ENCODE data around the gene RAB11B.
"Not testable (repeated sequence)": the region's sequence is repeated elsewhere in the genome, so short reads cannot be mapped to it uniquely, and the experiment has no call there.

Gene RAB11B

DNA sequence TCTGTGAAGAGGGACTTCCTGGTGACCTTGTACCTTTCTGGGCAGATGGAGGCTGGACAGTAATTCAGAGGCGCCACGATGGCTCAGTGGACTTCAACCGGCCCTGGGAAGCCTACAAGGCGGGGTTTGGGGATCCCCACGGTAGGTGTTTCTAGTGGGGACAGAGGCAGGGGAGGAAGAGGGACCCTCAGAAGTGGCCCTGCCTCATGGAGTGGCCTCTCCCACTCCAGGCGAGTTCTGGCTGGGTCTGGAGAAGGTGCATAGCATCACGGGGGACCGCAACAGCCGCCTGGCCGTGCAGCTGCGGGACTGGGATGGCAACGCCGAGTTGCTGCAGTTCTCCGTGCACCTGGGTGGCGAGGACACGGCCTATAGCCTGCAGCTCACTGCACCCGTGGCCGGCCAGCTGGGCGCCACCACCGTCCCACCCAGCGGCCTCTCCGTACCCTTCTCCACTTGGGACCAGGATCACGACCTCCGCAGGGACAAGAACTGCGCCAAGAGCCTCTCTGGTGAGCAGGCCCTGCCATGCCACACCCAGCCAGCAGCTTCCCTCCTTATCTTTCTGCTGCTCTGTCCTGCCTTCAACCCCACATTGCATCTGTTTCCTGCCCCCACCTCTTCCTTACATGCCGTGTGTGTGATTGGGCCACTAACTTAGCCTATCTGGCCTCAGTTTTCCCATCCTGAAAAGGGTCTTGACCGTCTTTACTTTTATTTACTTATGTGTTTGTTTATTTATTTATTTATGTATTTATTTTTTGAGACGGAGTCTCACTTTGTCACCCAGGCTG is 19.0 kb upstream of the RAB11B start:
- no peak for DNase-seq

DNA sequence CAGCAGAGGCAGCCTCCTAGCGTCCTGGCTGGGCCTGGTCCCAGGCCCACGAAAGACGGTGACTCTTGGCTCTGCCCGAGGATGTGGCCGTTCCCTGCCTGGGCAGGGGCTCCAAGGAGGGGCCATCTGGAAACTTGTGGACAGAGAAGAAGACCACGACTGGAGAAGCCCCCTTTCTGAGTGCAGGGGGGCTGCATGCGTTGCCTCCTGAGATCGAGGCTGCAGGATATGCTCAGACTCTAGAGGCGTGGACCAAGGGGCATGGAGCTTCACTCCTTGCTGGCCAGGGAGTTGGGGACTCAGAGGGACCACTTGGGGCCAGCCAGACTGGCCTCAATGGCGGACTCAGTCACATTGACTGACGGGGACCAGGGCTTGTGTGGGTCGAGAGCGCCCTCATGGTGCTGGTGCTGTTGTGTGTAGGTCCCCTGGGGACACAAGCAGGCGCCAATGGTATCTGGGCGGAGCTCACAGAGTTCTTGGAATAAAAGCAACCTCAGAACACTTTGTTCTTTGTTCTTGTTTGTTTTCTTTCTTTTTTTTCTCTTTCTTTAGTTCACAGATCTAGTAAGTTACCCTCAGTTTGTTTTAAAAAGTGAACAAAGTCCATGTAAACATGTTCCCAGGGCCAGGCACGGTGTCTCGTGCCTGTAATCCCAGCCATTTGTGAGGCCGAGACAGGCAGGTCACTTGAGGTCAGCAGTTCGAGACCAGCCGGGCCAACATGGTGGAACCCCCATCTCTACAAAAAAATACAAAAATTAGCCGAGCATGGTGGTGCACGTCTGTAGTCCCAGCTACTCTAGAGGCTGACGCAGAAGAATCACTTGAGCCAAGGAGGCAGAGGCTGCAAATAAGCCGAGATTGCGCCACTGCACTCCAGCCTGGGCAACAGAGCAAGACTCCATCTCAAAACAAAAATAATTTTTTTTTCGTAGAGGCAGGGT is 16.0 kb upstream of the RAB11B start:
- DNase-seq: no peak

DNA sequence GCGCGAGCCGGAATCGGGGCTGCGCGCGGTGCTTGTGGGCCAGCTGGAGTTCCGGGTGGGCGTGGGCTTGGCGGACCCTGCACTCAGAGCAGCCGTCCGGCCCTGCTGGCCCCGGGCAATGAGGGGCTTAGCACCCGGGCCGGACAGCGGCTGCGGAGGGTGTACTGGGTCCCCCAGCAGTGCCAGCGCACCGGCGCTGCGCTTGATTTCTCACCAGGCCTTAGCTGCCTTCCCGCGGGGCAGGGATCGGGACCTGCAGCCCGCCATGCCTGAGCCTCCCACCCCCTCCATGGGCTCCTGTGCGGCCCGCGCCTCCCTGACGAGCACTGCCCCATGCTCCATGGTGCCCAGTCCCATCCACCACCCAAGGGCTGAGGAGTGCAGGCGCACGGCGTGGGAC is 14.4 kb upstream of the RAB11B start:
- not testable (repeated sequence) for DNase-seq

DNA sequence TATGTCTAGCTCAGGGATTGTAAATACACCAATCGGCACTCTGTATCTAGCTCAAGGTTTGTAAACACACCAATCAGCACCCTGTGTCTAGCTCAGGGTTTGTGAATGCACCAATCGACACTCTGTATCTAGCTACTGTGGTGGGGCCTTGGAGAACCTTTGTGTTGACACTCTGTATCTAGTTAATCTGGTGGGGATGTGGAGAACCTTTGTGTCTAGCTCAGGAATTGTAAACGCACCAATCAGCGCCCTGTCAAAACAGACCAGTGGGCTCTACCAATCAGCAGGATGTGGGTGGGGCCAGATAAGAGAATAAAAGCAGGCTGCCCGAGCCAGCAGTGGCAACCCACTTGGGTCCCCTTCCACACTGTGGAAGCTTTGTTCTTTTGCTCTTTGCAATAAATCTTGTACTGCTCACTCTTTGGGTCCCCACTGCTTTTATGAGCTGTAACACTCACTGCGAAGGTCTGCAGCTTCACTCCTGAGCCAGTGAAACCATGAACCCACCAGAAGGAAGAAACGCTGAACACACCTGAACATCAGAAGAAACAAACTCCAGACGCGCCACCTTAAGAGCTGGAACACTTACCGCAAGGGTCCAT is 13.7 kb upstream of the RAB11B start:
- DNase-seq: not testable (repeated sequence)

DNA sequence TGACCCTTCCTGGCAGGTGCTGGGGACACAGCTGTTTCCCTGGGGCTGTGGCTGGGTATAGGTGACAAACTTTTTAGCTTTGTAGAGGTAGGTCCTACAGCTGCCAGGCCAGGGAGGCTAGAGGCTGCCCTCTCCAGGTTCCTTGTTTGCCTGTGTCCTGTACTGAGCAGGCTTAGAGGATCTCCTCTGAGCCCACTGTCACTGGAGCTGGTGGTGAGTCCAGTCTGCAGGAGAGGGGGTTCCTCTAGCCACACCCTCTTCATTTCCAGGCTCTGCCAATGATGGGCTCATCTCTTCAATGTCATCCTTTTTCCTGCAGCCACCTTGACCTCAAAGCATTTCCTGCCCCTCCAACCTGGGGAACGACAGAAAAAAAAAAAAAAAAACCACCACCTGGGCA is 12.6 kb upstream of the RAB11B start:
- no peak for DNase-seq

DNA sequence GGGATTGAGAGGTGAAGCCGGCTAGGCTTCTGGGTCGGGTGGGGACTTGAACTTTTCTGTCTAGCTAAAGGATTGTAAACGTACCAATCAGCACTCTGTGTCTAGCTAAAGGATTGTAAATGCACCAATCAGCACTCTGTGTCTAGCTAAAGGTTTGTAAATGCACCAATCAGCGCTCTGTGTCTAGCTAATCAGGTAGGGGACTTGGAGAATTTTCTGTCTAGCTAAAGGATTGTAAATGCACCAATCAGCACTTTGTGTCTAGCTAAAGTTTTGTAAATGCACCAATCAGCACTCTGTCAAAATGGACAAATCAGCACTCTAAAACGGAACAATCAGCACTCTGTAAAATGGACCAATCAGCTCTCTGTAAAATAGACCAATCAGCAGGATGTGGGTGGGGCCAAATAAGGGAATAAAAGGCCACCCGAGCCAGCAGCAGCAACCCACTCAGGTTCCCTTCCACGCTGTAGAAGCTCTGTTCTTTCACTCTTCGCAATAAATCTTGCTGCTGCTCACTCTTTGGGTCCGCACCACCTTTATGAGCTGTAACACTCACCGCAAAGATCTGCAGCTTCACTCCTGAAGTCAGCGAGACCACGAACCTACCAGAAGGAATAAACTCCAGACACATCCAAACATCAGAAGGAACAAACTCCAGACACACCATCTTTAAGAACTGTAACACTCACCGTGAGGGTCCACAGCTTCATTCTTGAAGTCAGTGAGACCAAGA is 10.8 kb upstream of the RAB11B start:
- DNase-seq: not testable (repeated sequence)

DNA sequence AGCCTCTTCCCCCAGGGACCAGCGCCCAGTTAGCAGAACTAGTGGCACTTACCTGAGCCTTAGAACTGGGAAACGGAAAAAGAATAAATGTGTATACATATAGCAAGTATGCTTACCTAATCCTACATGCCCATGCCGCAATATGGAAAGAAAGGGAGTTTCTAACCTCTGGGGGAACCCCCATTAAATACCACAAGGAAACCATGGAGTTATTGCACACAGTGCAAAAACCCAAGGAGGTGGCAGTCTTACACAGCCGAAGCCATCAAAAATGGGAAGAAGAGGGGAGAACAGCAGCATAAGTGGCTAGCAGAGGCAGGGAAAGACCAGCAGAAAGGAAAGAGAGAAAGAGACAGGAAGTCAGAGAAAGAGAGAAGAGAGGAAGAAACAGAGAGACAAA is 5.6 kb upstream of the RAB11B start:
- not testable (repeated sequence) for DNase-seq

DNA sequence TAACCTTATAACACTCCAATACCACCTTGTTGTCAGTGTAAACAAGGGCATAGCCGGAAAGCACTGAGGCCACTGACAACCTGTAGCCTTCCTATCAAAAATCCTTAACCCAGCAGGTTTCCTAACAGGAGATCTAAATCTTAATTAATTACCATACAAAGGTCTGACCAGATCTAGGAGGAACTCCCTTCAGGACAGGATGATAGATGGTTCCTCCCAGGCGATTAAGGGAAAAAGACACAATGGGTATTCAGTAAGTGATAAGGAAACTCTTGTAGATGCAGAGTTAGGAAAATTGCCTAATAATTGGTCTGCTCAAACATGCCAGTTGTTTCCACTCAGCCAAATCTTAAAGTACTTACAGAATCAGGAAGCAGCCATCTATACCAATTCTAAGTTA is 5.1 kb upstream of the RAB11B start:
- not testable (repeated sequence) for DNase-seq

DNA sequence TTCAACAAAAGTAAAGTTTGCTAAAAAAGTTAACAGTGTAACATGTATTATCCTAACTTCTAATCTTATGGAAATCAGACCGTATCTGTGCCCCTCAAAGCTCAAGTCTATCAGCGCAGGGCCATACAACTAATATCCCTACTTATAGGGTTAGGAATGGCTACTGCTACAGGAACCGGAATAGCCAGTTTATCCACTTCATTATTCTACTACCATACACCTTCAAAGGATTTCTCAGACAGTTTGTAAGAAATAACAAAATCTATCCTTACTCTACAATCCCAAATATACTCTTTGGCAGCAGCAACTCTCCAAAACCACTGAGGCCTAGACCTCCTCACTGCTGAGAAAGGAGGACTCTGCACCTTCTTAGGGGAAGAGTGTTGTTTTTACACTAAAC is 4.6 kb upstream of the RAB11B start:
- not testable (repeated sequence) for DNase-seq

DNA sequence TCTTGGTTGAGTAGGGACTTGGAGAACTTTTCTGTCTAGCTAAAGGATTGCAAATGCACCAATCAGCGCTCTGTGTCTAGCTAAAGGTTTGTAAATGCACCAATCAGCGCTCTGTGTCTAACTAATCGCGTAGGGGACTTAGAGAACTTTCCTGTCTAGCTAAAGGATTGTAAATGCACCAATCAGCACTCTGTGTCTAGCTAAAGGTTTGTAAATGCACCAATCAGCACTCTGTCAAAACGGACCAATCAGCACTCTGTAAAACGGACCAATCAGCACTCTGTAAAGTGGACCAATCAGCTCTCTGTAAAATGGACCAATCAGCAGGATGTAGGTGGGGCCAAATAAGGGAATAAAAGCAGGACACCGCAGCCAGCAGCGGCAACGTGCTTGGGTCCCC is 3.7 kb upstream of the RAB11B start:
- DNase-seq: not testable (repeated sequence)

DNA sequence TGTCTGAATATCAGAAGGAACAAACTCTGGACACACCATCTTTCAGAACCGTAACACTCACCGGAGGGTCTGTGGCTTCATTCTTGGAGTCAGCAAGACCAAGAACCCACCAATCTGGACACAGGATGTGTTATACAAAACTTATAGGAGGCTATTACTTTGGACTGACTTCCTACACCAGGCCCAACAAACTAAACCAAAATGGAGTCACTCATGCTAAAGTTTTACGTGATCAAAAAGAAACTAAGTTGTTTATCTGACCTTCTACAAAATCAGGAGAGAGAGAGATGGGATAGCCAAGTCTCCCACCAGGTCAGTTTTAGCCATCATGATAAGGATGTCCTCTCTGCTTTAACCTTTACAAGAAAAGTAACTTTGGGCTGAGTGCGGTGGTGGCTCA is 3.2 kb upstream of the RAB11B start:
- DNase-seq: no peak

DNA sequence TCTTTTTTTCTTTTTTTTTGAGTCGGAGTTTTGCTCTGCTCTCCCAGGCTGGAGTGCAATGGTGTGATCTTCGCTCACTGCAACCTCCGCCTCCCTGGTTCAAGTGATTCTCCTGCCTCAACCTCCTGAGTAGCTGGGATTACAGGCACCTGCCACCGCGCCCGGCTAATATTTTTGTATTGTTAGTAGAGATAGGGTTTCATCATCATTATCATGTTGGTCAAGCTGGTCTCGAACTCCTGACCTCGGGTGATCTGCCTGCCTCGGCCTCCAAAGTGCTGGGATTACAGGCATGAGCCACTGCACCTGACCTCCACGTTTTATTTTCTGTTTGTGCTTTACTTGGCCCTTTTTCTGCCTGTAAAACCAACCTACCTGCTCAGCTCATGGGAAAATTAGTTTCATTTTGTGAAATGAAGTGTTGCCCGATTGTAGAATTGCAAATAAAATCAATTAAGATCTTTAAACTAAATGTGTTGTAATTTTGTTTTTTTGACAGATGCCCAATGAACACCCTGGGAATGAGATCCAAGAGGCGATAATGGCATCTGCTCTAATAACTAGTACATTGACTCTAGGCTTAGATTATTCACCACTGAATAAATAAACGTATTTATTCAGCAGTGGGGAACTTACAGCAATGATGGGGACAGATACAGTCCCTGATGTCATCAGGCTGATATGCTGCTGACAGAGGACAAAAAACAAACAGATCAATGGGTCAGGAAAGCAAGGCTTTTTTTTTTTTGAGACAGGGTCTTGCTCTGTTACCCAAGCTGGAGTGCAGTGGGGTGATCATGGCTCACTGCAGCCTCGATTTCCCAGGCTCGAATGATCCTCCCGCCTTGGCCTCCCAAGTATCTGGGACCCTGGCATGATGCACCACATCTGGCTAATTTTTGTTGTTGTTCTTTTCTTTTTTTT is 2.2 kb upstream of the RAB11B start:
- no peak for DNase-seq

DNA sequence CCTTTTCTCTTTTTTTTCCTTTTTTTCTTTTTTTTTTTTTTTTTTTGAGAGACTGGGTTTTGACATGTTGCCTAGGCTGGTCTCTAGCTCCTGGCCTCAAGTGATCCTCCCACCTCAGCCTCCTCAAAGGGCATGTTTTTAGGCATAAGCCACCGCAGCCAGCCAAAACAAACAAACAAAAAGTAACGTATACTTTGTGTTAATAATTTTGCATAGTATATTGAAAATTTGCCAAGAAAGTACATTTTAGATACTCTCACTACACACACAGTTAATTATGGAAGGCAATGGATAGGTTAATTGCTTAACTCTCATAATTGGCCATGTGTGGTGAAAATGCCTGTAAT is 1.6 kb upstream of the RAB11B start:
- DNase-seq: no peak

DNA sequence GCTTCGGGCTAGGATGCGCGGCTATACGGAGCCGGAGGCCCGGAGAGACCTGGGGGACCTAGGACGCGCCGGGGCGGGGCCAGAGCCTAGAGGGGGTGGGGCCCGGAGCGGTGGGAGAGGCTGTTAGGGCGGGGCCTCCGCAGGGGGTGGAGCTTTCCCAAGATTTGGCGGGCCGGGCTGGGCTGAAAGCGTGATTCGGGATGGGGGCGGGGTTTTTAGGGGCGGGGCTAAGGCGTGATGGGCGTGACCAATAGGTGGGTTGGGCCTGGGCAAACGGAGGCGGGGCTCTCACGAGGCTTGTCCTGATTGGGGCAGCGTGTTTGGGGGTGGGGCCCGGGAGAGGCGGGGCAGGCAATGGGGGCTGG is 439 bp downstream of the RAB11B start:
- DNase-seq: peak; percentile 69

DNA sequence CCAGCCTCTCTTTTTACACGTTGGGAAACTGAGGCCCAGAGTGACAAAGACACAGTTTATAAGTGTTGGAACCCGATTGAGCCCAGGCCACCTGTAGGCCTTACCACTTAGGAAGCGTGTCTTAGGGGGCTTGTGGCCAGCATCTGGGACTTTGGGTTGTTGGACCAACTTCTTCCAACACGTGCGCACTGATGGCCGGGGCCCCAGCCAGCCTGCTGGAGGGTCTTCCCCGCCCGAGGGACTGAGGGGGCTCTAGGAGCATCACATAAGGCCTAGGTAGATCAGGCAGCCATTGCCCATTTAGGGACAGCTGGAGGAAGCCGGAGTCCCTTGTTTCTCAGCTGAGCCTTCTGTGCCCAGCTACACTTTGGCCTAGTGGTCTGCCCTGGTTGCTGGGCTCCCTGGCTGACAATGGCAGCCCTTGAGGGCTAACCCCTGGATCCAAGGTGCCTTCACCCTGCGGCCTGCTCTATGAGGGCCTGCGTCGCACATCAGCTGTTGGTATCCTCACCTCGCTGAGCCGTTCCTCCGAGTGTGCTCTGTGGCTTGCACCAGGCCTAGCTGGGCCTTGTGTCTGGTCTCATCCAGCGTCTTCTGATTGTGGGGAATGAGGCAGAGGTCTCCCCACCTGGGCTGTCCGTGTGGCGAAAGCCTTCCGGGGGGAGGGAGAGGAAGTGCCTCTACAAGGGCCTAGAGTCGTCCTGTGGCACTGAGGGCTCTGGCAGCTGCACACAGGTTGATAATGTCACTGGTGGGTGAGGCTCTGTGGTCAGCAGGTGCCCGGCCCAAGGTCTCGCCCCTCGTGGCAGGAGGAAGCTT is 1.2 kb downstream of the RAB11B start:
- DNase-seq: no peak

DNA sequence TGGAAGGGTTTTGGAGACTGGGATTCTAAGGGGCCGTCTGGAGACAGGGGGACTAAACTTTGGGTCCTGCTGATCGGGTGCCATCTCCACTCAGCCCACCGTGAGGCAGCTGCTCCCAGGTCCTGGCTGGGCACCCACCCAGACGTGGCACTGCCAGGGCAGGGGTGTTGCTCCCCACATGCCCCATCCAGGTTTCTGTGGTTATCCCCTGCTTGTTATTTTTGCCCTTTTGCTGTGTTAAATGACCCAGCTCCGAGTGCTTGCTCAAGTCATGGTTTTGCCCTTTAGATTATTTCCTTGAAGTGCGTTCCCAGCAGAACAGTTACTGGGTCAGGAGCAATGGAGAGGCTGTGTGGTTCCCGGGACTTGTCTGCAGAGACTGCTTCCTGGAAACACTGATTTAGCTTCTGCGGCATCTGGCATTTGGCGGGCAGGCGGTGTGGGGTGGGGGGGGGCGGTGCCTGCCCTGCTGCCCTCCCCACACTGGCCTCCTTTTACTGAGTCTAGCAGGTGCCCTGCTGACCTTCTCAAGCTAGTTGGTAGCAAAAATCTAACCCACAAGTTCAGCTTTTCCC is 1.9 kb downstream of the RAB11B start:
- DNase-seq: no peak

DNA sequence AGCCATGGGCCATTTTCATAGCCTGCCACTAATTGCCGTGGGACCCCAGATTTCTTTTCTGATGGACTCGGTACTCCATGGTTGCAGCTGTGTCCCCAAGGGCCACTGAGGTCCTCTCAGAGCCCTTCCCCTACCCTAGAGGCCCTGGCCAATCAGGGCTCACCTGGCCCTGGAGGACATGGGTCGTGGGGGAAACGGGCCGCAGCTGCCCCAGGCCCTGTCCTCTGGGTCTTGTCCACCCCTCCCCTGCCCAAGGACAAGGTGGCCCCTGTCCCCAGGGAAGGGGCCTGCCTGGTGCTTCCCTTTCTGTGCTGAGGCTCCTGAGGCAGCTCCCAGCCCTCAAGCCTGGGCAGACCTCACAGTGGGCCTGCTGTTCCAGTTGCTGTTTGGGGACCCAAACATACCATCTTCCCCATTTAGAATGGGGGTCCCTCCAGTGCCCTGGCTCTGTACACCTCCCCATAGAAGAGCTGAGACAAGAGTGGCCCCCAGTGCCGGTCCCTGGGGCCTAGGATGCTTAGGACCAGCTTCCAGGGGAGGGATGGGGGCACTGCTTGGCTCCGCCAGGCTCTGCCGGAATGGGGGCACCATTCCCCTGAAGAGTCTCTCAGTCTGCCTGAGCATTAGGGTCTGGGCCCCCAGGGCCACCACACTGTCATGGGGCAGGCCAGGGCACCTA is 3.2 kb downstream of the RAB11B start:
- no peak for DNase-seq

DNA sequence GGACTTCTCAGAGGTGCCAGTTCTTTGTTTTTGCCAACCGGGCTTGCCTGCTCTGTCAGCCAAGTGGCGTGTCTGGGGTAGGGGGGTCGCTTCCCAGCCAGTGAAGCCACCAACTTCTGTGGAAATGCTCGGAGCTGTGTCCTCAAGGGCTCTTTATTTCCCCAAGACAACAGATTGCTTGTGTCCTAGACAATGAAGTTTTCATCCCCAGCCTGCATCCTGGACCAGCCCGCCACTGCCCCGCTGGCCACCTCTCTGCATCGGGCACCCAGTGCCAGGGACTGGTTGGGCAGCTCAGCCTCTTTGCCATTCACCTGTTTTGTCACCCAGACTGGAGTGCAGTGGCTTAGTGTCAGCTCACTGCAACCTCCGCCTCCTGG is 3.7 kb downstream of the RAB11B start:
- DNase-seq: no peak

DNA sequence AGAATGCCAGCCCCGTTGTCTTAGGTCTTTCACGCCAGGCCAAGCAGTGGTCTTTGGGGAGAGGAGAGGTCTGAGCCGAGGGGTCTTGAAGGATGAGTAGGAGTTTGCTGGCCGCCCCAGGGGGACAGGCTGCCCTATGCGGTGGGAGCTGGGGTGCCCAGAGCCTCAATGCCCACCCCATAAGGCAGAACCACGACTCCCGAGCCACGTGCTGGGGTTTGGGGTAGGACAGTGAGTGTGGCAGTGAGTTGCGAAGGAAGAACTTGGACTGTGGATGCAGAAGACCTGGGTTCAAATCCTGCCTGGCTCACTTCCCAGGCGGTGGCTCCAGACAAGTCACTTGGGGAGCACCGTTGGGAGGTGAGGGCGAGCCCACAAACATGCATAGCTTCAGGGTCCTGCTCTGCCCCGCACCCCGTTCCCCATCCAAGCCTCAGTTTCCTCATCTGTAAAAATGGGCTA is 5.5 kb downstream of the RAB11B start:
- DNase-seq: no peak

DNA sequence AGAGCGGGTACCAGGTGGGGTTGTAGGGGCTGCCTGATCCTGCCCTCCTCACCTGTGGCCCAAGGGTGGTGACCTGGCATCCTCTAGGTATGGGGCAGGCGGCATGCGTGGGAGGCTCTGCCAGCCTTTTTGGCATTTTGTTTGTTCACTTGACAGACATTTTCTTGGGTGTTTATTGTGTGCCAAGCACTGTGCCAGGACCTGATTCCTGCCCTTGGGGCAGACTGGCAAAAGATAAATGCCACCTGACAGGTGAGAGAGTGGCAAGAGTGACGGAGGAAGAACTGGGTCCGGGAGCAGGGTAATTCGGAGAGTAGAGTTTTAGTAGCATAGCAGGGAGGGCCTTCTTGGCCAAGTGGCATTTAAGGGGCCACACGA is 6.0 kb downstream of the RAB11B start:
- DNase-seq: no peak
